Skin epidermis (tissue), 12 donors: Measurements from ENCODE around the gene PGS1.

Experiments
- H3K27ac ChIP-seq, 21 experiments: fragments of 200-600 bp; sonication (generic) in 11 of 21; one replicate each; pipeline ENCODE4 v1.5.0; 2020; ENCODE audit warnings: mild to moderate bottlenecking in 3 of 21, inconsistent platforms in 2 of 21, moderate library complexity in 2 of 21
- H3K4me3 ChIP-seq, 7 experiments: fragments of 200-600 bp; sonication (generic) in 2 of 7; one replicate each; pipeline ENCODE4 v1.5.0; 2020; ENCODE audit warnings: inconsistent platforms in 2 of 7, mild to moderate bottlenecking in 2 of 7, moderate library complexity in 1 of 7

PGS1 gene

GRCh38 chr17:78417531-78417909, 39.1 kb downstream of the PGS1 start:
- Histone ChIP-seq H3K4me3 (no peak overlapping the region), H3K27ac (peak overlapping the region in 20 of 21 experiments; percentile 38 to 89 (median 80))

DNA sequence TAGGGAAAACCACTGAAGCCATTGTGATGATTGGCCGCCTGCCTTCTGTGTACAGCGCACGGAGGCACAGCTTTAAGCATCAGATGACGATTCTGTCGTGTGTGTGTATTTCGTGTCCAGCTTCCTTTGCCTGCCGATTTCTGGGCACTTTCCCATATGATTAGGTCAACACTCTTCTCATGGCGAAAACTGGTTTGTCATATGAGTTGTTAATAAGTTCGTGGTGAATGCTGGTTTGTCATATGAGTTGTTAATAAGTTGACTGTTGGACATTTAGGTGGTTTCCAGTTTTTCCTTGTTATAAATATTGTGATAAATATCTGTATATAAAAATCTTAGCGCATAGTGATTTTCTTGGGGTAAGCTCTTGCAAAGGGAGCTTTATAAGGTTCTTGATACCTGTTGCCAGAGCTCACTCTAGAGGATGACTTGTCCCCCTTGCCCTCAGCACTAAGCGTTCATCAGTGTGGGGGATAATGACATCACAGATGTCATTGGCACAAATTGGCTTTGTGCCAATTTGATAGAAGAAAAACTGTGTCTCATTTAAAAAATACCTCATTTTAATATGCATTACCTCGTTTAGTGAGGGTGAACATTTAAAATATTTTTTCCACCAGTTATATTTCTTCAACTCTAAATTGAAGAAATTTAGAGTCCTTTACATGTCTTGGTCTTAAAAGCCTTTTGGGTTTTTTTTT, 40.0 kb downstream of the PGS1 start:
- Histone ChIP-seq H3K4me3 (no peak overlapping the region), H3K27ac (peak overlapping the region in 3 of 21 experiments; percentile 23 to 89 (median 63))

DNA sequence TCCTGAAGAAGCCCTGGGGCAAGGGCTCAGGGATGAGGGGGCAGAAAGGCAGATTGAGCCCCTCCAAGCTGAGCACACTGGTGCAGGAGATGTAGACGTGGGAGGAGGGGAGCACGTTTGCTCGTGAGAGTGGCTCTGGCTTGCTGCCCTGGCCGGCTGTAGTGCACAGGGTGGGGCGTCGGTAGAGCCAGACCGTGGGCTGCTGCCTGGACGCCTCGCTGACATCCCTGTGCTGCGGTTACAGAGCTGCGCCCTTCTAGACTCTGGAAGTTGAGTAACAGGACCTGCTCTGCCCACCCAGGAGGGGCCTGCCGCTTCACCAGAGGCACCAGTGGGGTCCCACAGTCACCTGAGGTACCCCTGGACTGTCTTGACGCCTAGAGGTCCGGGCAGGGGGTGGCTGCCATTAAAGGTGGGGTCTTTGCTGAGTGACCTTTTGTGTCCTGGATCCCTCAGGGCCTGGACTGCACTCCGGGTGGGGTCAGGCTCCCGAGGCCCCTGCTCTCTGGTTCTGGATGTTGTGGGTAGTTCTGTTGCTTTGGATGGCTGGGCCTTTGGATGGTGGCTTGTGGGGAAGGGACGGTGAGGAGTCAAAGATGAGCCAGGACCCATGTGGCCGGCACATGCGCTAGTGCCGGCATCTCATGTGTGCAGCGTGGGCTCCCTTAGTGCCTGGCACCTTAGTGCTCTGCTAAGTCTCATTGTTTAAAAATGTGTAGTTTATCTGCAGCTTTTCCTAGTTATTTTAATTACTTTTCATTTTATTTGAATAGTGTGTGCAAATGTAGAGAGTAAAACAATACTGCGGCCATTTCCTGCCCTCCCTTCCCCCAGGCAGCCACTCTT, 41.7 kb downstream of the PGS1 start:
- Histone ChIP-seq H3K4me3 (no peak overlapping the region), H3K27ac (peak overlapping the region in 15 of 21 experiments; percentile 5 to 73 (median 48))

GRCh38 chr17:78421084-78421533, 42.7 kb downstream of the PGS1 start:
- peak overlapping the region in 5 of 21 experiments; percentile 1 to 62 (median 25) for H3K27ac ChIP-seq
- H3K4me3 ChIP-seq, result no peak overlapping the region

DNA sequence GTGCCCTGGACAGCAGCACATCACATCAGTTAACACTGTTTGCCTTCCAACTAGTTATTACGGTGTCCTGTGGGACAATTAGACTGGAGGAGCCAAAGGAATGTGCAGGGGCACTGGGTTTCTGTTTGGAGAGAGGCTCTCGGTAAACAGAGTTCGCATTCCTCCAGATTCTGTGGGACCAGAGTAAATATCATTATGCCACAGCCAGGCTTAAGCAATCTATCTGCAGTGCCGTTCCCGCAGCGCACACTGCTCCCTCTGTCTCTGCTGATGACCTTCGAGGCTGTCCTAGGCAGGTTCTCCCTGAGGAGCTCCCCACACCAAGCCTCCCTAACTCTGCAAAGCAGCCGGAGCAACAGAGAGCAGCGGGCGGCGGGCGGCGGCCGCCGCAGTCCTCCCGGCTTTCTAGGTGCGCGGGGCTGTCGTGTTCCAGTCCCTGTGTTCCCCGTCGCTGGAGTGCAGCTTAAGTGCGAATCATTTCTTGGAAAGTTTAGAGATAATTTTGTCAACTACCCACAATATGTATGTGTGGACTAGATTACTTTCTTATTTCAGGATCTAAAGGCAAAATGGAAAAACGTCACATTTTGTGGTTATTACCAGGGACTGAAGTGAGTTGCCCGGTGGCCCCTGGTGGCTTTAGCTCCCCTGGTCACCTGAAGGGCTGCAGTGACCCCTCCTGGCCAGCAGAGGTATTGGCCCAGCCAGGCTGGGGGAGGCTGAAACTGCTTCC, 43.3 kb downstream of the PGS1 start:
- no peak overlapping the region for H3K4me3 ChIP-seq
- H3K27ac ChIP-seq, result peak overlapping the region in 6 of 21 experiments; percentile 1 to 62 (median 24)

- Histone ChIP-seq H3K27ac (no peak overlapping the region), H3K4me3 (no peak overlapping the region)
These were observed 43.8 kb downstream of the PGS1 start for GRCh38 chr17:78422267-78422605.

- Histone ChIP-seq H3K27ac (peak overlapping the region in 5 of 21 experiments; percentile 9 to 58 (median 37)), H3K4me3 (no peak overlapping the region)
These were observed 44.6 kb downstream of the PGS1 start for GRCh38 chr17:78422872-78423588.

GRCh38 chr17:78423961-78424675, 45.7 kb downstream of the PGS1 start:
- Histone ChIP-seq H3K27ac (peak overlapping the region in 6 of 21 experiments; percentile 9 to 58 (median 35)), H3K4me3 (no peak overlapping the region)

DNA sequence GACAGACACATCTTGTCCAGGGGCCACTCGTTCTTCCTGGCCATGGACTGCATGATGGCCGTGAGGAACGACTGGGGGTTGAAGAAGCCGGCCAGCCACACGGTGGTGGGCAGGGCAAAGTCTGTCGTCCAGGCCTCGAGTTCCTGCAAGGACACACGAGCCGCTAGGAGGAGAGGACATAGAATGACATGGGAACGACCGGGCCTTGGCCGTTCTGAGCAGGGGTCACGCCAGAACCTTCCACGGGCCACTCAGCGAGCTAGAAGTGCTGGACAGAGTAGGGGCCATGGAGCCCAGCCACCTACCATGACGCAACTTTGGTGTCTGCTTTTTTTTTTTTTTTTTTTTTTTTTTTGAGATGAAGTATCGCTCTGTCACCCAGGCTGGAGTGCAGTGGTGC, 47.0 kb downstream of the PGS1 start:
- peak overlapping the region in 3 of 21 experiments; percentile 22 to 45 (median 43) for H3K27ac ChIP-seq

GRCh38 chr17:78426293-78426879, 47.9 kb downstream of the PGS1 start:
- H3K27ac ChIP-seq, result peak overlapping the region in 1 of 21 experiments; percentile 2

More for the DNA sequence above, 47.0 kb downstream of the PGS1 start:
- H3K4me3 ChIP-seq, result no peak overlapping the region

GRCh38 chr17:78427140-78427539, 48.7 kb downstream of the PGS1 start:
- no peak overlapping the region for H3K27ac ChIP-seq
- no peak overlapping the region for H3K4me3 ChIP-seq

More at GRCh38 chr17:78426293-78426879, 47.9 kb downstream of the PGS1 start:
- H3K4me3 ChIP-seq, result no peak overlapping the region

DNA sequence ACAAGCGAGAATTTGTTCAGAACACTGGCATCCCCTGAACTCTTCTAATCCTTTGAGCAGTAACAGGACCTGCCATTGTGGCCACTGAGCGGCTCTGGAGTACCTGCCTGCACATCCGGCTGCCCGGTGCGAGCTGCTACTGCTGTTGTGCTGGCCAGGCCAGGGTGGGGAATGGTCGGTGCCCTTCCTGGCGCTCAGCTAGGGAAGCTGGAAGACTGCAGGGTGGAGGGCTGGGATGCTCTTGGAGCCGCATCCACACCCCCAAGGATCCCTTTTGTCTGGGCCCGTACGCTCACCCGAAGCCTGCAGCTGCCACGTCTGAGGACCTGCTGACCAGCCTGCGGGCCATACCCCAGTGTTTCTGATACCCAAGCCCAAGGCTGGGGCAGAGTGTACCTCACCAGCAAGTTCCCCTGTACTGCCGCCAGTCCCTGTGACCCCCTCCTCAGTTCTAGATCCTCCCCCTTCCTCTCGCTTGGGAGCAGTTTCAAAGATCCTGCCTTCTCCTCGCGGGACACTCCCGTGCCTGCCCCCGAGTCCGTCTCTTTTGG, 49.7 kb downstream of the PGS1 start:
- Histone ChIP-seq H3K4me3 (no peak overlapping the region), H3K27ac (no peak overlapping the region)

DNA sequence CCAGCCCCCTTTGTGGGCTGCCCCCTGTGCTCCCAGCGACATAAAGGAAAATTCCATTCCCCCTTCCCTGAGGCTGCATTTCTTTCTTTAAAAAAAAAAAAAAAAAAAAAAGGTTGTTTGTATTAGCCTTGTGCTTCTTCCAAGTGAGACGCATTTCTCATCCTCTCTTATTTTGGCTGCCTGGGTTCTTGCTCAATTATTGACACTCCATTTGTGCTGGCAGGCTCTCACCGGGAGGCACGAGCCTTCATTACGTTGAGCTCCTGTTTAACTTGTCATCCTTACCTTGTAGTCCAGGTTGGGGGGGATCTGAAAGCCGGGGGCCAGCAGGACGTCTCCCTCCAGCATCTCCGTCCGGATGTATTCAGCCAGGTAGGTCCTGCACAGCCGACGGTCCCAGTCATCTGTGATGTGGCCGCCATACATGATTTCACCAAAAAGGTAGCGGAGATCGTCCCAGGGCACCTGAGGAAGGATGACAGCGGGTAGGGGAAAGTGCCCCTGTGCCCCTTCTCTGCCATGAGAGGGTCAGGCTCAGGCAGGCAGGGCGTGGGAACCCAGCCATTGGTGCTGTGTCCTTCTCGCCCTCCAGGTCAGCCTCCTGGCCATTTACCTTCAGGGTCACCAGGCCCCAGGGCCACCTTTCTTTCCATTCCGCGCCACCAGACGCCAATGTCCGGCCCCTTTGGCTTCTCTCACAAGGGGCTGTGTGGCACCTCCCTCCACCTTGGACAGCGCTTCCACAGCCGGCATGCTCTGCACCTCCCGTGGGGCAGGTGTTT, 50.6 kb downstream of the PGS1 start:
- no peak overlapping the region for H3K27ac ChIP-seq

DNA sequence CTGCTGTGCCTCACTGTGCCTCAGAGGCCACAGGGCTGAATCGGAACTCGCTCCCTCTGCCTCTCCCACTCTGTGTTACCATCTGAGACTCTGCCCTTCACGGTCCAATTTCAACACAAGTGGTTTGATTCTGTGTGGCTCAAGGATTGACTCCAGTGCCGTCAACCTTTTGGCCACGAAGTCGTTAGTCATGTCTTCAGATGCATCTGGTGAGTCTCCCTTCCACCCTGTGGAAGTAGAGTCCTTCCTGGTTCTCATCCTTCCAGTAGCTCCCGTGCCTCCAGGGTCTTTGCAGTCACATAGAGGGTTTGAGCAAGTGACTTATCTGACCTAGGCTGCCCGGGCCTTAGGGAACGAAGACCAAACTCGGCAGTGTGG, 51.2 kb downstream of the PGS1 start:
- Histone ChIP-seq H3K27ac (no peak overlapping the region), H3K4me3 (no peak overlapping the region)

More for the DNA sequence above, 50.6 kb downstream of the PGS1 start:
- H3K4me3 ChIP-seq, result no peak overlapping the region

DNA sequence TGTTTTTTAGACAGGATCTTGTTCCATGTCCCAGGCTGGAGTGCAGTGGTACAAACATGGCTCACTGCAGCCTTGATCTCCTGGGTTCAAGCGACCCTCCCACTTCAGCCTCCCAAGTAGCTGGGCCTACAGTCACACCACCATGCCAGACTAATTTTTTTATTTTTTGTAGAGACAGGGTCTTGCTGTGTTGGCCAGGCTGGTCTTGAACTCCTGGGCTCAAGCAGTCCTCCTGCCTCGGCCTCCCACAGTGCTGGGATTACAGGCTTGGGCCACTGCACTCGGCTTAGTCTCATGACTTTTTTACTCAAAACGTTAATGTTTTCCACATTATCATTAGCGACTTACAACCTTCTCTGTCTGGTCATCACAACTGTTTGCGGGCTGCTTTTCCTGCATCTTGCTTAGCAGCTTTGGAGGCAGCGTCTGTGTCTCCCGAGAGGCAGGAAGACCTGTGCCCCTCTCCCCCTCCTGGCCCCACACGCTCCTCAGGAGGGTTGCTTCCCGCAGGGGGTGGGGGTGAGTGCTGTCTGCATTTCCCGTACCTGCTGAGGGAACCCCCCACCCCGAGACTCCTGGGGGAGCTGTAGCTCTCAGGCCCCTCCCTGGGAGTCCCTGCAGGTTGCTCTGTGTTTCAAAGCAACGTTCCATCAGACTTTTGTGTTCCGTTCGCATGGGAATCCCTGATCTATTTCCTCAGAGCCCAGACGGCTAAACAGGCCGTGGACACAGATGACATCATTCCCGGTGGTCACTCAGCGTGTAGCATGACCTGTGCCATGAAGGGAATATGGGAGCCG, 52.6 kb downstream of the PGS1 start:
- Histone ChIP-seq H3K27ac (no peak overlapping the region), H3K4me3 (no peak overlapping the region)

- H3K4me3 ChIP-seq, result no peak overlapping the region
- no peak overlapping the region for H3K27ac ChIP-seq
These were observed 53.2 kb downstream of the PGS1 start for GRCh38 chr17:78431692-78431958.
